Lower leg skin (tissue), 4 donors: Measurements from ENCODE around the gene RAD51B. TPM values are rescaled to one million over a fixed set of nuclear protein-coding genes. Genes with fewer than 3 reads are reported as not detected.

Experiments used
- DNase-seq, 2 donors: peaks; one replicate each; pipeline ENCODE4 v3.0.0-alpha.2; 2019; ENCODE audit warnings: low spot score in 2 of 2
- H3K4me3 ChIP-seq: fragments of 200-600 bp; sonication (generic); 2 replicates; pipeline ENCODE4 v1.5.1; 2017; ENCODE audit warnings: mild to moderate bottlenecking, low read depth; ENCODE audit not compliant: poor library complexity, severe bottlenecking
- POLR2A ChIP-seq, 2 donors: fragments of 450-650 bp; IDR thresholded peaks; one replicate each; pipeline ENCODE4 v1.6.1; 2016 to 2017; ENCODE audit warnings: antibody characterized with exemption in 2 of 2, mild to moderate bottlenecking in 1 of 2, moderate library complexity in 1 of 2
- WGBS, 2 donors: methylation state at CpG; one replicate each; pipeline ENCODE4 v1.1.5; 2018; 5-methylcytosine and 5-hydroxymethylcytosine counted together
- intact Hi-C: fragments of 100-400 bp; cut with DNase I; formaldehyde crosslinking; loops from one replicate; pipeline ENCODE4 v1.15.0; 2023; ENCODE audit warnings: low total_unique reads
- total RNA-seq, 4 donors: library from RNA; depleted of rRNA; stranded (reverse); fragments of >200 nt; gene quantifications; one replicate each; pipeline ENCODE4 v1.1.0, GENCODE V29; 2016
- TF ChIP-seq, protein P1 (sequence below), 3 donors: fragments of 450-650 bp; IDR thresholded peaks; one replicate each; pipeline ENCODE4 v1.5.1; 2016; ENCODE audit warnings: antibody characterized with exemption in 3 of 3, mild to moderate bottlenecking in 3 of 3, moderate library complexity in 2 of 3

Gene RAD51B
- total RNA-seq, 4 donors from 2014 or later: 6.1 to 27.2 (median 13.6) TPM

DNA sequence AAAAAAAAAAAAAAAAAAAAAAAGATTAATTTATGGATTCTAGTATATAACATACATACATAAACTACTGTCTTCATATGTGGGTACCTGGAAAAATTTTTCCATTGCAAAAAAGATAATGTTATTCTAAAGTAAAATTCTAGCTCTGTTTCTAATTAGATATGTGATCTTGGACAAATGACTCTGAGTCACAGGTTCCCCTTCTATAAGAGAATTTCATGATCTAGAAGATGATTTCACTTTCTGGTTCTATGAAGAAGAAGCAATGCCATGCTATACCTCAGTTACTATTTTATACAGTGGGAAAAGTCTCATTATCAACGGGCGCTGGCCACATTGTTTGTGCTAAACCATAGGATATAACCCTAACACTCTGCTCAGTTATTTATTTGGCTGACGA, 622.0 kb downstream of the RAD51B start:
- WGBS, 2 donors: 86 to 87% methylated on average over 3 of the region's 3 CpGs
- H3K4me3 ChIP-seq: no peak overlapping the region
- DNase-seq: no peak
- TF ChIP-seq POLR2A (IDR thresholded peaks at IDR 0.05): no peak
- TF ChIP-seq, protein P1, sequence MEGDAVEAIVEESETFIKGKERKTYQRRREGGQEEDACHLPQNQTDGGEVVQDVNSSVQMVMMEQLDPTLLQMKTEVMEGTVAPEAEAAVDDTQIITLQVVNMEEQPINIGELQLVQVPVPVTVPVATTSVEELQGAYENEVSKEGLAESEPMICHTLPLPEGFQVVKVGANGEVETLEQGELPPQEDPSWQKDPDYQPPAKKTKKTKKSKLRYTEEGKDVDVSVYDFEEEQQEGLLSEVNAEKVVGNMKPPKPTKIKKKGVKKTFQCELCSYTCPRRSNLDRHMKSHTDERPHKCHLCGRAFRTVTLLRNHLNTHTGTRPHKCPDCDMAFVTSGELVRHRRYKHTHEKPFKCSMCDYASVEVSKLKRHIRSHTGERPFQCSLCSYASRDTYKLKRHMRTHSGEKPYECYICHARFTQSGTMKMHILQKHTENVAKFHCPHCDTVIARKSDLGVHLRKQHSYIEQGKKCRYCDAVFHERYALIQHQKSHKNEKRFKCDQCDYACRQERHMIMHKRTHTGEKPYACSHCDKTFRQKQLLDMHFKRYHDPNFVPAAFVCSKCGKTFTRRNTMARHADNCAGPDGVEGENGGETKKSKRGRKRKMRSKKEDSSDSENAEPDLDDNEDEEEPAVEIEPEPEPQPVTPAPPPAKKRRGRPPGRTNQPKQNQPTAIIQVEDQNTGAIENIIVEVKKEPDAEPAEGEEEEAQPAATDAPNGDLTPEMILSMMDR (IDR thresholded peaks at IDR 0.05): no peak
- intact Hi-C loops: no loop called here

DNA sequence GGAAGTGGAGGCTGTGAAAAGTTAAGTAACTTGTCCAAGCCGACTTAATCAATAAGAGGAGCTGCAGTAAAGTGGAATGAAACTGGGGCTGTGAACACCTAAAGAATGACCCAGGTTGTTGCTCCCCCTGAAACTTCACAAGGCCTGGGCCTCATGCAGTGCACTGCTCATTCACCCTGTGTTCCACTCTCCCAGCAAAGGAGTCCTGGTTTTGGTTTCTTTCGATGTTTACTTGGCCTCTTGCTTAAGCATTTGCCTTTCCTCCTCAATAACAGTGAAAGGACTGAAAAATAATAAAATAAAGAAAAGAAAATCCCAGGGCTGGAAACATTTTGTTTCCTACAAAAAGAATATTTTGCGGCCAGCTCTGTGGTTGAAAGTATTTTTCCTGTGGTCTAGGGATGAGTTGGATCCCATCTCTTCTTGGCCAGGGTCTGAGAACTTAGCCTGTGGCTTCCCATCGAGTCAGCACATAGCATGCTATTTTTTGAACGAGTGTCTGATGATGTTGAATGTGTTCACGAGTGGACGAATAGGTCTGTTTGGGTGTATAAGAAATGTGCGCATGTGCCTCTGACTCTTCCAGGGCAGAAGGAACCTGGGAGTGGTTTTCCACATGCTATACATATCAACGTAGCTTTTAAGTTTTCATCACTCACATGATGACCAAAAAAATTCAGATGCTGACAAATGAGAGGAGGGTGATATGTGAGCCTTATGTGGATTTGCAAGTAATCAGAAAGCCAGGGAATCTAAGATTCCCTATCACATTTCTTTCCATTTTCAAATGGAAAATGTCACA, 623.5 kb downstream of the RAD51B start:
- TF ChIP-seq POLR2A (IDR thresholded peaks at IDR 0.05): no peak
- TF ChIP-seq, protein P1 (IDR thresholded peaks at IDR 0.05): no peak
- DNase-seq: no peak
- no peak overlapping the region for H3K4me3 ChIP-seq
- 60 to 67% methylated on average over 9 of the region's 9 CpGs for WGBS, 2 donors
- intact Hi-C loops: no loop called here

DNA sequence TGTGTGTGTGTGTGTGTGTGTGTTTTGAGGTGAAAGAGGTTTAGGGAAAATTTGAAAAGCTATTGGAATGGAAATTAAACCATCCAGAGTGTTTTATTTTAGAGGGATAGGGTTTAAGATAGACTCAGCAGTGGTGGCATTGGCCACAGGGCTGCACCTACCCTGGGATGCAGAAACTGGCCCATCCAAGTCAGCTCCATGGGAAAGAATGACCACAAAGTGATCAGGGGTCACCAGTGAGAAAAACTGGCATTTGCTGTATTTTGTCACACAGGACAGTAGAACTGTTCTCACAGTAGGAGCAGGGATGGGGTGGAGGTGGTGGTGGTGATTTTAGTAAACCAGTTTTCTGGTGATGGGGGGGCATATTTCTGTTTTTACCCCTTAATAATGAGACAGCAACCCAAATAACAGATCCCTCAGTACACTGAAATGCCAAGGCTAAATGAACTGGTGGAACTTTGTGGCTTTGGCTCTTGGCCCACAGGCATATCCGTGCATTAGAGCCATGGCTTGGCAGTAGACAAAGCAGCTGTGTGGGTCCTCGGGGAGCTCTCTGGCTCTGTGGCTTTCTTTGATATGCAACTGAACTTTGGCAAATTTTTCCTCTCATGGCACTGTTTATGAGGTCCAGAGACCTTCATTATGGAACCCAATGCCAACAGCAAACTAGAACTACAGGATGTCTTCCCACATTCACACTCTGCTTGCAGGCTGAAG, 625.0 kb downstream of the RAD51B start:
- H3K4me3 ChIP-seq: no peak overlapping the region
- TF ChIP-seq, protein P1 (IDR thresholded peaks at IDR 0.05): no peak
- no peak for TF ChIP-seq POLR2A (IDR thresholded peaks at IDR 0.05)
- intact Hi-C loops: no loop called here
- WGBS, 2 donors: 3 to 7% methylated on average over 2 of the region's 2 CpGs
- DNase-seq: no peak

DNA sequence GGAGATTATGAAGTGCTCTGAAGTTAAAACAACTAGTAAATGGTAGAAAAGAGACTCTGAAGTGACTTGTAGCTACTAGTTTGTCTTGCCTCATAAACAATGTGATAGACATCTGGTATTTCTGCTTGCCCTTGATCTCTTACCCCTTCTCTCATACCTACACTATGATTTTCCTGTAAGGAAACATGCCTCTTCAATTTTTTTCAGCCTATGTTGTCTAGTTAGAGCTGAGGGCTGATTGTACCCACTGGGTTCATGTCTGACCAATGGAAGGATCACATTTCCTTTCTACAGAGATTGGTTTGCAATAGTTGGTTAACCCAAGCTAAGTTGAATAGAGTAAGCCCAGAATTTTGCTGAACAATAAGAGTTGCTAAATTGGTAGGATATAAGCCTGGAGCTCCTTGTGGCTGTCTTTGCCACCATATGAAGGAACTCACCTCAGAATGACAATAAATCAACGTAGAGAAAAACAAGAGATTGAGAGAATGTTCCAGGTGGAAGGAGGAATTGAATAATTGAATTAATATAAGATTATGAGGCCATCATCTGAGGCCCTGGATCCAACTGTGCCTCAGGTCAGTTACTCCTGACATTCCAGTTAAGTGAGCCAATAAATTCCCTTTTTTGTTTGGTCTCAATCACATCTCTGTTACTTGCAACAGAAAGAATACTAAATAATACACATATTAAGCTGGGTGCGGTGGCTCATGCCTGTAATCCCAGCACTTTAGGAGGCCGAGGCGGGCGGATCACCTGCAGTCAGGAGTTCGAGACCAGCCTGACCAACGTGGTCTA, 626.9 kb downstream of the RAD51B start:
- 56 to 68% methylated on average over 7 of the region's 7 CpGs for WGBS, 2 donors
- no peak for DNase-seq
- intact Hi-C loops: no loop called here
- TF ChIP-seq POLR2A (IDR thresholded peaks at IDR 0.05): no peak
- TF ChIP-seq, protein P1 (IDR thresholded peaks at IDR 0.05): no peak
- H3K4me3 ChIP-seq: no peak overlapping the region

DNA sequence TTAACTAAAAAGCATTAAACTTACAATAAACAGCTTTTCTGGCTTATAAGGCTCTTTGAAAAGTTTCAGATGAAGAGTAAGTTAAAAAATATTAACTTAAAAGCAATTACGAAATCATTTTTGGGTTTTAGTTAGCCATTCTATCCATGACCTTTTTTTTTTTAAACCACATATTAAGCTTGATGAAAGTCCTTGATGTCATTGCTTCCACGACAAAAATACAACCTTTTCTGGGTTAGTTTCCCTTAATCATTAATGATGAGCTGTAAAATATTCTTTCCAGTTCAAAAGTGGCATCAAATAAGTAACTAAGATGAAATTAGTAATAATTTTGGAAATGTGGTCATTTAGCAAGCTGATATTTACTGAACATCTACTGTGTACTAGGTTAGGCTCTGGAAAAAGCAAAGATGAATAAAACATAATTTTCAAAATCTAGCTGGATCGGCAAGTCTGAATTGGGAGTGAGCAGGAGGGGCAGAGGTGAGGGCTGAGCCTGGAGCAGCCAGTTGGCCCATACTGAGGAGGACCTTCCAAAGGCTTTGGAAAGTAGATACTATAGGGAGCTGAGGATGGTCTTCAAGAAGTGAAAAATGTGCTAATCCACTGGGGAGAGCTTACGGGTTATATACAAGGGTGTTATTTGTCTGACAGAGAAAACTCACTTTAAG, 628.1 kb downstream of the RAD51B start:
- WGBS, 2 donors: 82 to 87% methylated on average over 4 of the region's 4 CpGs
- DNase-seq: no peak
- TF ChIP-seq, protein P1 (IDR thresholded peaks at IDR 0.05): no peak
- no peak for TF ChIP-seq POLR2A (IDR thresholded peaks at IDR 0.05)
- no peak overlapping the region for H3K4me3 ChIP-seq
- intact Hi-C loops: no loop called here
